GM12874 (cell line): ENCODE data around the gene FZD2.

ENCODE experiments used
- TF ChIP-seq, protein P1 (sequence below): IDR thresholded peaks from 2 replicates; pipeline ENCODE4 v1.5.1; 2011; ENCODE audit warnings: low read depth, mild to moderate bottlenecking, control low read depth, low read length, moderate library complexity; ENCODE audit not compliant: insufficient read depth

The FZD2 gene

DNA sequence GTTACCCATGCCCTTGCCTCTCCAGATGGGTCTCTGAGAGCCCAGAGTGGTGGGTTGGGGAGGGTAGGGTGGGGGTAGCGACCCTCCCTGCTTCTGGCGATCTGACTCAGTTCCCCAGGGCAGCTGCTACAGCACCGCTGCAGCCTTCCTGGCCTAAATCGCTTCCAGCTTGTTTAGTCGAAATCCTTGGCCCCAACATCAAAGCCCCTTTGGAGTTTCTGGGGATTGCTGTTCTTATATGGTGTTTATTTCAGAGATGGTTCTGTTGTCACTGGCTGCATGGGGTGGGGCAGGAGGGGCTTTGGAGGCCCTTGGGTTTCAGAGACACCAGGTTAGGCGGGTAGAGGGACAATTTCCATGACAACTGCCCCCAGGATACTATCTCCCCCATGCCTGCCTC is 35.9 kb downstream of the FZD2 start:
- TF ChIP-seq, protein P1, sequence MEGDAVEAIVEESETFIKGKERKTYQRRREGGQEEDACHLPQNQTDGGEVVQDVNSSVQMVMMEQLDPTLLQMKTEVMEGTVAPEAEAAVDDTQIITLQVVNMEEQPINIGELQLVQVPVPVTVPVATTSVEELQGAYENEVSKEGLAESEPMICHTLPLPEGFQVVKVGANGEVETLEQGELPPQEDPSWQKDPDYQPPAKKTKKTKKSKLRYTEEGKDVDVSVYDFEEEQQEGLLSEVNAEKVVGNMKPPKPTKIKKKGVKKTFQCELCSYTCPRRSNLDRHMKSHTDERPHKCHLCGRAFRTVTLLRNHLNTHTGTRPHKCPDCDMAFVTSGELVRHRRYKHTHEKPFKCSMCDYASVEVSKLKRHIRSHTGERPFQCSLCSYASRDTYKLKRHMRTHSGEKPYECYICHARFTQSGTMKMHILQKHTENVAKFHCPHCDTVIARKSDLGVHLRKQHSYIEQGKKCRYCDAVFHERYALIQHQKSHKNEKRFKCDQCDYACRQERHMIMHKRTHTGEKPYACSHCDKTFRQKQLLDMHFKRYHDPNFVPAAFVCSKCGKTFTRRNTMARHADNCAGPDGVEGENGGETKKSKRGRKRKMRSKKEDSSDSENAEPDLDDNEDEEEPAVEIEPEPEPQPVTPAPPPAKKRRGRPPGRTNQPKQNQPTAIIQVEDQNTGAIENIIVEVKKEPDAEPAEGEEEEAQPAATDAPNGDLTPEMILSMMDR = no peak

DNA sequence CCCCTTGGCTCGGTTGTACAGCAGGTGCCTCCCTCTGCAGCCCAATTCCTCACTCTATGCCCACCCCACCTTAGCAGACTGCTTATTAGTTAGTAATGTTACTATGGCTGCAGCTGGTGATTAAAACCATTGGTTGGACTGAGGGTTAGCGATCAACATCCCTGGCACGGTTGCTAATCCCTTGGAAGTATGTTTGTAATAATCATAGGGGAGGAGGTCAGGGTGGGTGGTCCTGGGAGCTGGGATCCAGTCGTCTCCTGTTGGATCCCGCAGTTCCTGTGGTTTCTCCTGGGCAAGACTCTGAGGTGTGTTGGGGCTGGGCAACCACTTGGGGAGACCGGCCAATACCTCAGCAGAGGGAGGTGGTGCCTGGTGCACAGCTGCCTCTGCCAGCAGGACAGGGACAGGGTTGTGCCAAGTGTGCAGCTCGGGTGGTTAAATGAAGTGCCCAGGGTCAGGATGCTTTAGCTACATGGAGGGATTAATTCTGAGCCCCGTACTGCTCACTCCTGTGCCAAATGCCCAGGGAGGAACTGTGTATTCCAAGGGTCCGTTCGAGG is 38.0 kb downstream of the FZD2 start:
- TF ChIP-seq, protein P1 = no peak

DNA sequence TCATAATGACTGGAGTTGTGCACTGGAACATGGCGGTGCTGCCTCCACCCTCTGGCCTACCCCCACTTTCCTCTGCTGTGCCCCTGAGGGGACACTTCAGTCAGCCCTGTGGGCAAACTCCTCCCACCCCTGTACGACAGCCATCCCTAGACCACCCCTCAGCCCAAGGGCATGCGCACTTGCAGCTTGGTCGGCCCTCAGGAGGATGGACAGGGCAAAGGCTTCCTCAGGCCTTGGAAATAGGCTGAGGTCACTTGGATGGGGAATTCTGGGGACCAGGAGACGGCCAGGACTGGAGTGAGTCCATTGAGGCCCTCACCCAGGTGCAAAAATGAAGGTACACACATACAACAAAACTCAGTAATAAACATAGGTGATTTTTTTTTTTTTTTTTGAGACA is 41.0 kb downstream of the FZD2 start:
- TF ChIP-seq, protein P1 = no peak

DNA sequence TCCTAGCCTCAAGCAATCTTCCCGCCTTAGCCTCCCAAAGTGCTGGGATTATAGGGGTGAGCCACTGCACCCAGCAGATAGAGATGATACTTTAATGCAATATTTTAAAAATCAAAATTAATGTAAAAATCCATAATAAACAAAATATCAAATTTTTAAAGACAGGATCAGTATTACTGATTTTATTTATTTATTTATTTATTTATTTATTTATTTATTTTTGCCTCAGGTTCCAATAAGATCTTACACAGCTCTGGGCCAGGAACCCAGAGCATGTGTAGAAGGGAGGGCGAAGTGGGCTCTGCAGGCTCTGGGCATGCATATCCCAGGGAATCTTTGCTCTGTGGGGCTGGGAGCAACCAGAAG is 41.6 kb downstream of the FZD2 start:
- TF ChIP-seq, protein P1 = no peak

DNA sequence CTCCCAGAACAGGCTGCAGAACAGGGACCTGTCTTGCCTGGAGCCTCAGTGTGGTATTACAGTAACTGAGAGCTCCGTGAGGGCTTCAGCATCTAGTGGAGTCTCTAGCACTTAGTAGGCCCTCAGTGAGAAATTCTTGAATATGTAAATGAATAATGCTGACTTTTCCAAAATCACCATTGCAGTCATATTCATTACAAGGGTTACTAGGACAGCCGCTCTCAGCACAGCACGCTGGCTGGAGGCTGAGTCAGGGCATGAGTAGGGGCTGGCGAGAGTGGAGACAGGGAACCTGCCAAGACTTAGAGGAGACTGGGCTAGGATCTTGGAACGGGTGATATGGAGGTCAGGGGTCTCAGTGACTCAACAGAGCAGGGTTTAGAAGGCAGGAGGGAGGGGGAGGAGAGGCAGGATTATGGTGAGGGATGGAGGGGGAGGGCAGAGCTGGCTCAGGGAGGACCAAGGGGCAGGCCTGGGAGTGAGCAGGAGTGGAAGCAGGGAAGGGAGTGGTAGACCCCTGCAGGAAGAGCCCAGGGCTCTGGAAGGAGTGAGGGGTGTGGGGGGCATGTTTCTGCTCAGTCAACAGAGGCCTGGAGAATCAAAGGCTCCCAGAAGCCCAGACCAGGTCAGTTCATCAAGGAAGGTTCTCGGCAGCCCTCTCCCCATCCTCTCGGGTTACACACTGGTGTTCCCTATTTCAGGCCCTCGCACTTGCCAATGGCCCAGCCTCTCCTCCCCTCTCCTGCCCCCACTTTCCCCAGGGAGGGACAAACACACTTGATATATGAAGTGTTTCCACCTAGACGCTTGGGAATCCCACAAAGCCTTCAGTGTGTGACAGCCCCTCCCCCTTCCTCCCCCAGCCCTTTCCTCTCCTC is 42.3 kb downstream of the FZD2 start:
- TF ChIP-seq, protein P1 = no peak

DNA sequence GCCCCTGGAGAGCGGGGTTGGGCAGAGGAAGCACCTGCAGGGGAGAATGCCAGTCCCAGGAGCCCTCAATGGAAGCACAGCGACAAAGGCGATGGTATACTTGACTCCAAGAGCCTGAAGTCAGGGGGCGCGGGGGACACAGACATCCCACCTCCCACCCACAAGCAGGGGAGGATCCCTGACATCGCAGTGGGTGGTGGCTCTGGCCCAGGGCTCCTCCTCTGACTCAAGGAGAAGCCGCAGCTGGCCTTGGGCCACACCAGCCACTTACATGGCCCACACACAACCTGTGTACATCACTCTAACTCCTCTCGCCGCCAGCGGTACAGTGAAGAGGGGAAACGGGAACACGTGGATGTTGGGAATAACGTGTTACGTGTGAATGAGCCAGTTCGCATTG is 44.3 kb downstream of the FZD2 start:
- TF ChIP-seq, protein P1 = no peak

DNA sequence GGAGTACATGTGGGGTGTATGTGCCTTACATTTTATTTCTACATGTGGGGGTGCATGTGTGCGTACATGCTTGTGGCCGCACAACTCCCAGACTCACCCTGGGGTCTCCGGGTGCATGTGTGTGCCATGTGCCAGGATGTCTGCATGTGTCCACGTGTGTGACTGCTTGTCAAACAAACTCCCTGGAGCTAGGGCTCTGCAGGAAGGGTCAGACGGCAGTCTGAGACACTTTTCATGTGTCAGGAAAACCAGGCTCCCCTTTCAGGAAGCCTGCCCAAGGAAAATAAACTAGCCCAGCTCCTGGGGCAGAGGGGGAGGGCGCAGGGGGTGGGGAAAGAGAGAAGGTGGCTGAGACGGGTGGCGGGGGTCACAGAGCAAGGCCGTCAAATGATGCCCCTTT is 44.7 kb downstream of the FZD2 start:
- TF ChIP-seq, protein P1 = no peak
